HepG2 (cell line): ENCODE measurements around the gene CDHR5. TPM values are rescaled to one million over a fixed set of nuclear protein-coding genes. Genes with fewer than 3 reads are reported as not detected.

Source experiments
- ATAC-seq: fragments of 200-7000 bp; cut with Tn5 transposase; 3 replicates; pipeline ENCODE4 v1.9.1; 2020; ENCODE audit warnings: mild to moderate bottlenecking, moderate library complexity
- BruUV-seq: library from RNA; stranded (reverse); fragments of 400-500 nt; replicated peaks from 2 replicates; lab custom pipeline; 2021; lab: Mats Ljungman, UMichigan
- CTCF ChIA-PET: fragments of 300-600 bp; formaldehyde crosslinking; extraction: SDS; loops from one replicate; lab custom pipeline; 2021; ENCODE audit warnings: low total read pairs, inconsistent platforms, low intra/inter-chr PET ratio; lab: Yijun Ruan, JAX
- POLR2A ChIA-PET: fragments of 350-600 bp; sonication (Branson Sonifier 250); formaldehyde crosslinking; loops from one replicate; lab custom pipeline; 2020; ENCODE audit warnings: antibody characterized with exemption, inconsistent platforms; lab: Yijun Ruan, JAX
- DNase-seq: peaks from one replicate; pipeline ENCODE4 v3.0.0-alpha.2; 2015; ENCODE audit warnings: low spot score
- FAIRE-seq: peaks from 3 replicates; lab custom pipeline; 2011; peaks lifted over from hg19 to GRCh38; lab: Jason Lieb, UNC
- H2AFZ ChIP-seq: one replicate; pipeline ENCODE4 v1.6.1; 2011; ENCODE audit warnings: low read length, inconsistent platforms
- H3K27ac ChIP-seq: fragments of 300-600 bp; 3 replicates; pipeline ENCODE4 v1.8.0; 2011; ENCODE audit warnings: mixed run types, mild to moderate bottlenecking, mixed read lengths, low read length, inconsistent platforms; ENCODE audit not compliant: insufficient read depth; ENCODE audit errors: extremely low read length
- H3K27me3 ChIP-seq, 2 experiments: fragments of 200-600 bp in 1 of 2; 2 replicates in 1 of 2; 3 replicates in 1 of 2; pipeline versions ENCODE4 v1.6.0 to v1.8.0; 2011; ENCODE audit warnings: low read length in 2 of 2, mild to moderate bottlenecking in 2 of 2, moderate library complexity in 2 of 2, inconsistent platforms in 1 of 2; ENCODE audit not compliant: insufficient read depth in 2 of 2, control insufficient read depth in 1 of 2
- H3K36me3 ChIP-seq, 2 experiments: fragments of 200-600 bp in 1 of 2; replicated peaks in 1 of 2; 2 replicates in 1 of 2; 3 replicates in 1 of 2; pipeline versions ENCODE4 v1.5.1 to v1.8.0; 2011; ENCODE audit warnings: low read length in 2 of 2, inconsistent platforms in 1 of 2; ENCODE audit not compliant: insufficient read depth in 2 of 2, control insufficient read depth in 1 of 2
- H3K4me1 ChIP-seq: 2 replicates; pipeline ENCODE4 v1.5.1; 2012; ENCODE audit warnings: low read length, inconsistent platforms; ENCODE audit not compliant: insufficient read depth
- H3K4me2 ChIP-seq: 2 replicates; pipeline ENCODE4 v1.6.0; 2011; ENCODE audit warnings: low read depth, low read length, inconsistent platforms
- H3K4me3 ChIP-seq, 3 experiments: fragments of 200-600 bp in 1 of 3; sonication (generic), shearing (Covaris generic) in 1 of 3; replicated peaks in 1 of 3; 2 replicates each; pipeline ENCODE4 v1.5.1; 2011 to 2016; ENCODE audit warnings: low read length in 3 of 3, inconsistent platforms in 2 of 3, low read depth in 2 of 3, mild to moderate bottlenecking in 2 of 3, control low read depth in 1 of 3, mixed read lengths in 1 of 3; ENCODE audit not compliant: insufficient read depth in 1 of 3
- H3K79me2 ChIP-seq: one replicate; pipeline ENCODE4 v1.6.1; 2011; ENCODE audit warnings: low read length, inconsistent platforms; ENCODE audit not compliant: insufficient read depth
- H3K9ac ChIP-seq: 2 replicates; pipeline ENCODE4 v1.6.0; 2011; ENCODE audit warnings: mild to moderate bottlenecking, low read depth, low read length, inconsistent platforms; ENCODE audit not compliant: insufficient read depth
- H3K9me3 ChIP-seq: 2 replicates; pipeline ENCODE4 v1.5.1; 2012; ENCODE audit warnings: mild to moderate bottlenecking, low read length
- H4K20me1 ChIP-seq: 2 replicates; pipeline ENCODE4 v1.6.0; 2011; ENCODE audit warnings: inconsistent platforms, mild to moderate bottlenecking, low read length, moderate library complexity; ENCODE audit not compliant: insufficient read depth
- GATAD1 ChIP-seq: IDR thresholded peaks from 2 replicates; pipeline ENCODE4 v1.6.1; 2016; ENCODE audit warnings: missing genetic modification reagents, missing compliant biosample characterization
- SRSF1 ChIP-seq: fragments of 200-400 bp; formaldehyde crosslinking; optimal IDR thresholded peaks from 2 replicates; pipeline ENCODE3; 2017; ENCODE audit warnings: mild to moderate bottlenecking, low read depth, low read length, moderate library complexity
- UBTF ChIP-seq: sonication (generic); formaldehyde crosslinking; IDR thresholded peaks from 2 replicates; pipeline ENCODE4 v1.4.0; 2020; ENCODE audit warnings: mild to moderate bottlenecking, missing genetic modification reagents
- ZBTB37 ChIP-seq: sonication (generic); formaldehyde crosslinking; IDR thresholded peaks from 2 replicates; pipeline ENCODE4 v1.4.0; 2020; ENCODE audit warnings: mild to moderate bottlenecking, missing genetic modification reagents
- ZNF713 ChIP-seq: sonication (generic); formaldehyde crosslinking; IDR thresholded peaks from 2 replicates; pipeline ENCODE4 v1.4.0; 2020; ENCODE audit warnings: mild to moderate bottlenecking, missing genetic modification reagents
- WGBS: methylation state at CpG from one replicate; pipeline ENCODE4 v1.1.6; 2017; ENCODE audit warnings: low lambda C conversion rate; 5-methylcytosine and 5-hydroxymethylcytosine counted together
- in situ Hi-C: cut with HindIII; loops from 2 replicates; pipeline ENCODE4 v1.10.0; 2017; ENCODE audit warnings: low pct_unique_long_range_greater_than_20kb; ENCODE audit not compliant: extremely low pct_ligation_motif_present
- intact Hi-C: fragments of 100-400 bp; cut with micrococcal nuclease; formaldehyde crosslinking; loops from one replicate; pipeline ENCODE4 v1.10.0; 2022; ENCODE audit not compliant: unreplicated experiment
- polyA plus RNA-seq, 8 experiments: library from polyadenylated mRNA; depleted of rRNA in 3 of 8; stranded (reverse) in 7 of 8; unstranded in 1 of 8; fragments of >200 nt; fragmentation: Illumina TruSeq in 4 of 8; extraction: Trizol in 4 of 8; gene quantifications; 2 replicates each; pipeline versions ENCODE4 v1.2.1 to v1.2.3, GENCODE V29; 2011 to 2016; ENCODE audit warnings: low read depth in 4 of 8, missing spikeins in 1 of 8, mixed read lengths in 1 of 8; ENCODE audit not compliant: insufficient read depth in 1 of 8
- total RNA-seq, 5 experiments: library from RNA; depleted of rRNA; stranded (reverse); fragments of >200 nt; fragmentation: Illumina TruSeq; extraction: Trizol; gene quantifications; 2 replicates each; pipeline ENCODE4 v1.2.3, GENCODE V29; 2016; ENCODE audit warnings: low read depth in 1 of 5

Gene CDHR5
- total and polyA plus RNA-seq, 2 of the 13 experiments (the other 11 are each of a cell fraction or from before 2014, with no cell fraction given), result 0.46 to 0.71 TPM

GRCh38 chr11:645536-645935 lies 20.8 kb upstream of the CDHR5 start:
- in situ Hi-C loops, result no loop called here
- 93% methylated on average over 16 of the region's 16 CpGs for WGBS
- DNase-seq (no peak), FAIRE-seq (no peak), ATAC-seq (no peak)
- intact Hi-C loops, result no loop called here
- H3K4me1 ChIP-seq, result peaks cover 12% of the 10 kb centered on the region; the same call in 1 of the 2 replicates
- no peak overlapping the region for H3K4me3 ChIP-seq
- no peak overlapping the region for H3K4me2 ChIP-seq
- CTCF ChIA-PET, result no interaction called here
- H3K9me3 ChIP-seq, result no peaks in the 10 kb centered on the region
- no peaks in the 10 kb centered on the region for H3K27me3 ChIP-seq
- POLR2A ChIA-PET, result no interaction called here
- no TSS peak for BruUV-seq
- TF ChIP-seq ZBTB37 (CRISPR knock-in tag), result no peak
- TF ChIP-seq GATAD1 (CRISPR knock-in tag), result no peak
- no peak for TF ChIP-seq ZNF713 (CRISPR knock-in tag)
- TF ChIP-seq UBTF (CRISPR knock-in tag), result no peak
- TF ChIP-seq SRSF1, result no peak
- no peak overlapping the region for H2AFZ ChIP-seq
- no peaks in the 10 kb centered on the region for H3K79me2 ChIP-seq
- H3K36me3 ChIP-seq, result peaks cover 5 to 12% of the 10 kb centered on the region in 2 experiments; a peak in 3 of 5 replicates
- H3K27ac ChIP-seq, result no peak overlapping the region
- no peak overlapping the region for H3K9ac ChIP-seq
- 0 out of 2 replicates have a peak, but pooled peaks cover 5% of the 10 kb centered on the region for H4K20me1 ChIP-seq
